ENCODE results near the gene PCARE.
"Not testable (repeated sequence)": the region's sequence is repeated elsewhere in the genome, so short reads cannot be mapped to it uniquely, and the experiment has no call there.

The PCARE gene

GRCh38 chr2:29096969-29097368, 22.6 kb upstream of the PCARE start:
- no peak for DNase-seq (ENCODE audit: low read depth)

- not testable (repeated sequence) for DNase-seq (ENCODE audit: low read depth)
Observed at GRCh38 chr2:29090311-29090710, 16.0 kb upstream of the PCARE start.

- DNase-seq (ENCODE audit: low read depth), result no peak
Observed at GRCh38 chr2:29084554-29084953, 10.2 kb upstream of the PCARE start.

GRCh38 chr2:29082804-29083495, 8.6 kb upstream of the PCARE start:
- no peak for DNase-seq (ENCODE audit: low read depth)

DNA sequence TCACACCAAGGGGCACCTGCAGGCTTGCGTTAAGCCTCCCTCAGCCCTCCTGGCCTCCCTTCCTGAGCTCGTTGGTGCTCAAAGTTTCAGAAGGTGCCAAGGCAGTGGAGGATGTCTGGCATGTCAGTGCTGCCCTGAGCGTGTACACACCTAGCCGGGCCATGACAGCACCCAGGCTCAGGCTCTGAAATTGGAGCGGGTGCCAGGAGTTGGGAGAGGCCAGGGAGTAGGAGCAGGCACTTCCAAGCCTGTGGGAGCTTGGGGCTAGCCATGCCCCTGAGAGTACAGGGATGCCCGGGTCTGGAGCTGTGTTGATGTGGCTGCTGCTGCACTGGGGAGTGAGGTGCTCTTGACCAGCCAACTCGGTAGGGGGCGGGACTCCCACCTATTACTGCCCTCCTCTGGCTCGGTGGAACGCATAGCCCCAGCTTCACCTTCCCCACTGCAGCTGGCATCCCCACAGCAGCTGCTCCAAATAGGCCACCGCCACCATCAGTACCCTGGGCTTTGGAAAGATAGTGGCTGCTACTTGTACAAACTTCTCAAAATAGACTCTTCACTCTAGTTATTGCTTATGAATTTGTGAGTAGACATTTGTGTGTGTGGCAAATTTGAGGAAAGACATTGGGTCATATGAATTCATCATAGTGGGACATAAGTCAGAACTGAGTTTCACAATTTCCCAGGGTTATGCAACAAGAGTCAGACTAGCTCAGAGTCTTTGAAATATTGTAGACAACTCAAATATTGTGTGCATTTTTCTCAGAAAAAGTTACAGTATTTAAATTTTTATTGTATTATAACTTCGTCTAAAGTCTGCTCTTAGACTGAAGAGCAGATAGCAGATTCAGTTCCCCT, 6.8 kb upstream of the PCARE start:
- no peak for DNase-seq (ENCODE audit: low read depth)

- no peak for DNase-seq (ENCODE audit: low read depth)
Observed at GRCh38 chr2:29079887-29080286, 5.6 kb upstream of the PCARE start.

DNA sequence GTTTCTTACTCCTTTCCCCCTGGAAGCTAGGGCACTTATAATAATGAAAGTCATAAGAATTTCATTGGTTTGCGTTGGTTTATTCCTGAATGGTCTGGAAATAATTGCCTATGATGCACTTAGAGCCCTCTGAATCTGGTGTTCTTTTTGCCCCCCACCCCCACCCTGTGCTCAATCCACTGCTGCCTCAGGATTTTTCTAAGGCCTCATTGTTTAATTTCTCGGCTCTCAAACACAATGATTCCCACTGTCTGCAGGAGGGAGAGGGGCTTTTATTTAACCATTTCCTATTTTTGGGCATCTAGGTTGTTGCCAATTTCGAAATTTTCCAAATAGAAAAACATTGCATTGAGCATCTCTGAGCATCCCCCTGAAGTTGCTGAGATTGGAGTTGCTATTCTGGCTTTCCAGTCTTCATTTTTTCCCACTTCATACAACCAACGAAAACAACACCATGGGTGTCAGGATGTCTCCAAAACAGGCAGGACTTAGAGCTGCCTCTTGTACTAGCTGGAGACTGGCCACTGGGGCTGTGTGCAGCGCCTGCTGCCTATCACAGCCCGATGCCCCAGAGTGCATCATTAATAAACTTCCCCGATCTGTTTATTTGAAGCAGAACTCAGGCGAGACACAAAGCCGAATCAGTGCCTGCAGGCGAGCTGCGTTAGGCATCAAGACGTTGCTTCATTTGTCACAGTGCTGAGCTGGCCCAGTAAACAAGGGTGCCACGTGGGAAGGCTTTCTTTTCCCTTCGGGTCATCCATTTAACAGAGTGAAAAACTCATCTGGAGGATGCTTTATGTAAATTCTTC, 1.8 kb upstream of the PCARE start:
- no peak for DNase-seq (ENCODE audit: low read depth)

- DNase-seq (ENCODE audit: low read depth), result no peak
Observed at GRCh38 chr2:29073933-29074332, 390 bp downstream of the PCARE start.

DNA sequence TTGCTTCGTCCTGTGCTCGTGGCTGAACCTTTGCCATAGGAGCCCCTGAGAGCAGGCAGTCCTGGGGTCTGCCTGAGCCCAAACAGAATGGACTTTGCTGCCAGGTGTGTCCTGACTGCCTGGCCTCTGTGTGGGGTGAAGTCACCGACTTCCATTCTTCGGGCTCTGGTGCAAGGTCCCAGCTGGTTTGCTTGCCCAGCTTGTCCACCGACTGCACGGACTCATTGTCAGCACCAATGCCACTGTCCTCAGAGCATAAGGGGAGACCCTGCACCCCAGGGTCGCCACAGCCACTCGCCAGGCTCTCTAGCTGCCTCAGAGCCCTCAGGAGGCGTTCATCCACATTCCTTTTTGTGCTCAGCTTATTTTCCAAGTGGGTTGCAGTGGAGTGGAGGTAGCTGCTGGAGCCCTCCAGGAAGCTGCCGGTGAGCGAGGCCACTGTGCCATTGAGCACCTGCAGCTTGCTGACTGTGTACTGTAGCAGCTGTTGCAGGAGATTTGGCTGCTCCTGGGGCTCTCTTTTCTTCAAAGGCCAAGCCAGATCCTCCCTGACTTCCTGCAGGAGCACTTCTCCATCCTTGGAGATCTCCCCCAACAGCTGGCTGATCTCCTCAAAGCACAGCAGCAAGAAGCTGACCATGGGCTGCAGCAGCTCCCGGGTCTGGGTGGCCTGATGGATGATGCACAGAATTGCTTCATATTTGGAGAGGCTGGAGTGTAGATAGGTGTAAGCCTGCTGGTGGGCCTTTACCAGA, 1.2 kb downstream of the PCARE start:
- DNase-seq (ENCODE audit: low read depth), result no peak

- DNase-seq (ENCODE audit: low read depth), result no peak
Observed at GRCh38 chr2:29072251-29072650, 2.1 kb downstream of the PCARE start.

DNA sequence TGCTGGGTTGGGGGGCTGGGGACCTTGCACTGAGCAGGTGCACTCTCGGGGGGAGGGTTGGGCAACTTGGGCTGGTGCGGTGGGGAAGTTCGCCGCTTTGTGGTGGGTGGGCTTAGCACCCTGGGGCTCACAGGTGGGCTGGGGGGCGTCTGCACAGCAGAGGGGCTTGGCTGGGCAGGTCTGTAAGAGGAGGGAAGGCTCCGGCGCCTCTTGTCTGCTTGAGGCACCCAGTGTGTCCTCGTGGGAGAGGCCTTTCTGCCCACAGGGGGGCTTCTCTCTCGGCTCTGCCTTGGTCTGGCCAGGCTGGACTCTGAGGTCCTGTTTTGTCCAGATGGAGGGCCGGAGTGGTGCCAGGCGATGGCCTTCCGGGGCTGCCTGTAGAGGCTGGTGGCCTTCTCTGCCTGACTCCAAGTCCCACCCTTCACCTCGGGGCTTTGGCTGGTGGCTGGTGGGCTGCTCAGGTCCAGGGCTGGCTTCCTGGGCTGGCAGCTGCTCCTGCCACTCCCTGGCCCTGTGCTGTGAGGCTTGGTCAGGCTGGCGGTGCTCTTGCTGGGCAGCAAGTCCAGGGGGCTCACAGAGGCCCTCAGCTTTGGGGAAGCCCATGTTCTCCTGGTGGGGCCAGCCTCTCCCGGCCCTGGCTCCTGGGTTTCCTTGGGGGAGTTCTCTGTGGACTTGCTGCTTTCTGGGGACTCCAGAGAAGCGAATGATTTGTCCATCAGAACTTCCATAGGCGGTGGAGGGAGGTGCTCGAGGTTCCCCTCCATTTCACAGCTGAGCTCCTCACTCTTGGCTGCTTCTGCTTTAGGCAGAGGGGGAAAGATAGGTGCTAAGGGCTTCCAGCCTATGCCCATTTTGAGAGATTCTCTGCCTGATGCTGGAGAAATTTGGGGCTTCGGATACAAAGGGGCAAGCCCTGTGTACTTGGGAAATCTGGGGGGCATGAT, 3.0 kb downstream of the PCARE start:
- DNase-seq (ENCODE audit: low read depth), result no peak

- DNase-seq (ENCODE audit: low read depth), result no peak
Observed at GRCh38 chr2:29070526-29070925, 3.8 kb downstream of the PCARE start.

- no peak for DNase-seq (ENCODE audit: low read depth)
Observed at GRCh38 chr2:29068513-29068912, 5.8 kb downstream of the PCARE start.

- no peak for DNase-seq (ENCODE audit: low read depth)
Observed at GRCh38 chr2:29066997-29067605, 7.2 kb downstream of the PCARE start.

- no peak for DNase-seq (ENCODE audit: low read depth)
Observed at GRCh38 chr2:29066271-29066860, 8.0 kb downstream of the PCARE start.

GRCh38 chr2:29065068-29065811, 9.1 kb downstream of the PCARE start:
- DNase-seq (ENCODE audit: low read depth), result no peak

- DNase-seq (ENCODE audit: low read depth), result no peak
Observed at GRCh38 chr2:29064746-29065067, 9.6 kb downstream of the PCARE start.

- DNase-seq (ENCODE audit: low read depth), result no peak
Observed at GRCh38 chr2:29064346-29064715, 10.0 kb downstream of the PCARE start.

GRCh38 chr2:29063646-29064345, 10.5 kb downstream of the PCARE start:
- no peak for DNase-seq (ENCODE audit: low read depth)

Measured in activated T-helper 9 cell treated with anti-CD3 and anti-CD28 coated beads, Interleukin-2, amount 50 U/mL, for 16 hours (primary cell).